Subcutaneous adipose tissue (tissue), 4 donors: ENCODE data around the gene NWD2. TPM values are rescaled to one million over a fixed set of nuclear protein-coding genes. Genes with fewer than 3 reads are reported as not detected.

ENCODE experiments used
- total RNA-seq, 4 donors: library from RNA; depleted of rRNA; stranded (reverse); fragments of >200 nt; gene quantifications; one replicate each; pipeline ENCODE4 v1.1.0, GENCODE V29; 2016
- TF ChIP-seq, protein P1 (sequence below): fragments of 450-650 bp; IDR thresholded peaks from one replicate; pipeline ENCODE4 v1.5.1; 2016; ENCODE audit warnings: low read depth, mild to moderate bottlenecking, control low read depth, antibody characterized with exemption, moderate library complexity

The NWD2 gene
- total RNA-seq, 4 donors from 2014 or later, result 0.22 to 20.2 (median 2.0) TPM

DNA sequence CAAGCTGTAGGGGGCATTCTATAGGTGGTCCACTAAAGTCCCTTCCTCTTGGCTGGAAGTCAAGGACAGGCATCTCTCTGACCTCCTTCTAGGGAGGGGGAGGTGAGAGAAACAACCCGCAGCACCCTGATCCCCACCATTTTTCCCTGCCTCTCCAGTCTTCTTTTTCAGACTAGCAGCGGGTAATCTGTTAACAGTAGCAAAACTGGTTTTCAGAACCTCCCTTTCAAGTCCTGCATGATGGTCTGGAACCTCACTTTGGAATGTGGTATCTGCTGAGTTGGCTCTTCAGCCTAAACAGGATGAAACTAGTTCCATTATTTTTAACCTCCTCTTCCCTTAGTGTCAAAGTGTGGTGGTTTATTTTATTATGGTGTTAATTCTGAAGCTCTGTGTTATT is 196.0 kb downstream of the NWD2 start:
- TF ChIP-seq, protein P1, sequence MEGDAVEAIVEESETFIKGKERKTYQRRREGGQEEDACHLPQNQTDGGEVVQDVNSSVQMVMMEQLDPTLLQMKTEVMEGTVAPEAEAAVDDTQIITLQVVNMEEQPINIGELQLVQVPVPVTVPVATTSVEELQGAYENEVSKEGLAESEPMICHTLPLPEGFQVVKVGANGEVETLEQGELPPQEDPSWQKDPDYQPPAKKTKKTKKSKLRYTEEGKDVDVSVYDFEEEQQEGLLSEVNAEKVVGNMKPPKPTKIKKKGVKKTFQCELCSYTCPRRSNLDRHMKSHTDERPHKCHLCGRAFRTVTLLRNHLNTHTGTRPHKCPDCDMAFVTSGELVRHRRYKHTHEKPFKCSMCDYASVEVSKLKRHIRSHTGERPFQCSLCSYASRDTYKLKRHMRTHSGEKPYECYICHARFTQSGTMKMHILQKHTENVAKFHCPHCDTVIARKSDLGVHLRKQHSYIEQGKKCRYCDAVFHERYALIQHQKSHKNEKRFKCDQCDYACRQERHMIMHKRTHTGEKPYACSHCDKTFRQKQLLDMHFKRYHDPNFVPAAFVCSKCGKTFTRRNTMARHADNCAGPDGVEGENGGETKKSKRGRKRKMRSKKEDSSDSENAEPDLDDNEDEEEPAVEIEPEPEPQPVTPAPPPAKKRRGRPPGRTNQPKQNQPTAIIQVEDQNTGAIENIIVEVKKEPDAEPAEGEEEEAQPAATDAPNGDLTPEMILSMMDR, result no peak

DNA sequence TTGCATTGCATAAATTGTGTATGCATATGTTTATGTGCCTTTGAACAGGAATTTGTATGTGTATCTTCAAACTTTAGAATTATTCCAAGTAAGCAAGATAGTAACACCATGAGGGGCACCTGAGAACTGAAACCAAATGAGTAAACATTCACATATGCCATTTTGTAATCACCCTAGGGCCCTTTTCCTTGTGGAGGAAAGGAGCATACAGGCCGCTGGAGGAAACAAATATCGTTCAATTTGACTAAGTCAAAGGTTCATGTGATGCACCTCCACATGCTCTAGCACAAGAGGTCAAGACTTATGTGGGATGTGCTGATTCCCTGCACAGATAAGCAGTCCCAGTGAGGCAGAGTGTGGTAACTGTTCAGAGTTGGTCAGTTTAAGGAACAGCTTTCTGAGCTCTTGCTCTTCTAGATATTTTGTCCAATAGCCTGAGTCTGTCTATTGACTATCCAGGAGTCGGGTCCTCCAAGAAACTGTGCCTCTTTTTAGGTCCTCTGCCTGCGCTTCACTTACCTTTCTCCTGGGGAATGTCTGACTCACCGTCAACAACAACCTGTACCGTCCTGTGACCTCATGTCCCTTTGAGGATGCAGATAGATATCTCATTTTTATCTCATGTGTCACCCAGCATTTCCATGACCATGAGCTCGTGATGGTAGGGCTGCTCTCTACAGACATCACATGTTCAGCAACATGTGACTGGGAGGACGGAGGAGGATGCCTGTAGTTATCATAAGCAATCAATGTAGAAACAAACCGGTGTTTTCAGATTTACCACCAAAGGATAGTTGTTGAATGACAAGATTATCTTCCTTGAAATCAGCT is 196.9 kb downstream of the NWD2 start:
- TF ChIP-seq, protein P1, result no peak

DNA sequence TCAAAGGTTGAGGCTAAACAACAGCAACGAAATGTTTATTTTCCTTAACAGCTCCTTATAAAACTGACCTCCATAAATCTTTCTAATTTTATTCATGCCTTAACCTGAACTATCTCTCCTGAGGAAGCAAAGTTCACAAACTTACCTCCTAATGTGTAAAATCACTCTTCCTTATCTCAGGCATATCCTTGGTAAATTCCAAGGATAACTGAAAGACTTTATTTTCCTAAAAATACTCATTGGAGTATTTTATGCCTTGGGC is 197.4 kb downstream of the NWD2 start:
- TF ChIP-seq, protein P1, result no peak

DNA sequence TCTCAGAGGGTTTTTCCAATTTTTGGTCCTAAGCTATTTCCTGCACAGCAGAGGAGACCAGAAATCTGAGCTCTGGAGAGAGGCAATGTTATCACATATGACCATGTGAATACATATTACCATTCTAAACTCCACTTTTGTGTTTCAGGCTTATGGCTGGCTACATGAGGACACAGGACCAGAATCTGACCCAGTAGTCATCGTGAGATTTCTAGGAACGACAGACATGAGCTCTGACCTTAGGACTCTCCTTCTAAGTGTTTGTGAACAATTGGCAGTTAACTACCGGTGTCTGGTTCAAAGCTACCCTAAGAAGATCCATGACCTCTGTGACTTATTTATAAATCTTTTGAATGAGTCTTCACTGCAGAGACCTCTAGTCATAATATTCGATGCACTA is 198.6 kb downstream of the NWD2 start:
- TF ChIP-seq, protein P1, result no peak

DNA sequence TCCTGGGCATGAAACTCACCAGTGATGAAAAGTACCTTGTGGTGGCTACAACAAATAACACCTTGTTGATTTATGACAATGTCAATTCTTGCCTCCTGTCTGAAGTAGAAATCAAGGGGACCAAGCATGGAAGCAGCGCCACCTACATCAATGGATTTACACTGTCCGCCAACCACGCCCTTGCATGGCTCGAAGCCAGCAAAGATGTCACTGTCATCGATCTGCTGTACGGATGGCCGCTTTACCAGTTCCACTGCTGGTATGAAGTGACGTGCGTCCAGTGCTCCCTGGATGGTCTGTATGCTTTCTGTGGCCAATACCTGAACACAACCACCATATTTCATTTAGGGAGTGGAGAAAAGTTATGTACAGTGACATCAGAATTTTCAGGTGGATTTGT is 200.5 kb downstream of the NWD2 start:
- TF ChIP-seq, protein P1, result no peak

DNA sequence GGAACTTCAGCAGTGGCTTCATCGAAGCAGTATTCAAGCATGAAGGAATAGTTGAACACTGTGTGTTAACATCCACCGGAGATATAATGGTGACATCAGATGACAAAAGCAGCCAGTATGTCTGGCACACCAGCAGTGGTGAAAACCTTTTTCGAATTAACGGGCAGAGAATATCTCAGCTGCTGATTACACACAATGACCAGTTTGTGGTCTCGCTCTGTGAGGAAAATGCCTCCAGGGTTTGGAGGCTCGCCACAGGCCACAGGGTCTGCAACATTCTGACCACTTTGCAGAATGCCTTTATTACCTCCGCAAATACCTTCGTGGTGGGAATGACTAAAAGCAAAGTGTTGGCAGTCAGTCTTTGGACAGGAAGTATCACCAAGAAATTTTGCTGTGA is 201.5 kb downstream of the NWD2 start:
- TF ChIP-seq, protein P1, result no peak

DNA sequence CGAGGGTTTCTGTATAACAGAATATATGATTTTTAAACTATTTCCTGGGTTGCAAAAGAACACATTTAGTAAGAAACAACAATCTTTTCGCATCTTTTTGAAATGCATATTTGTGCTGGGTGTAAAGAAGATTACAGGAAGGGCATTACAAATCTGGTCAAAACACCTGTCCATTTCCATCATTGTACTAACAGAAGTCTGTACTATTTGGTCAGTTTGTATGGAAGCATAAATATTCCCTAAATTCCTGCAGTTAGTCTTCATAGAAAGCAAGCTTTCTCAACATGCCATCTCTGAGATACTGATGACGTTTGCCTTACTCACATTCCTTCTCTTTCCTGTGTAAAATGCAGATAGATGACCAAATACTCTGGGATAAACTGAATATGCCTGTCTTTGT is 203.3 kb downstream of the NWD2 start:
- TF ChIP-seq, protein P1, result no peak
